GM12874 (cell line): ENCODE results near the gene PCBP3.

Experiments
- TF ChIP-seq, protein P1 (sequence below): IDR thresholded peaks from 2 replicates; pipeline ENCODE4 v1.5.1; 2011; ENCODE audit warnings: low read depth, mild to moderate bottlenecking, control low read depth, low read length, moderate library complexity; ENCODE audit not compliant: insufficient read depth

Gene PCBP3

GRCh38 chr21:45931397-45931969, 288.0 kb downstream of the PCBP3 start:
- TF ChIP-seq, protein P1, sequence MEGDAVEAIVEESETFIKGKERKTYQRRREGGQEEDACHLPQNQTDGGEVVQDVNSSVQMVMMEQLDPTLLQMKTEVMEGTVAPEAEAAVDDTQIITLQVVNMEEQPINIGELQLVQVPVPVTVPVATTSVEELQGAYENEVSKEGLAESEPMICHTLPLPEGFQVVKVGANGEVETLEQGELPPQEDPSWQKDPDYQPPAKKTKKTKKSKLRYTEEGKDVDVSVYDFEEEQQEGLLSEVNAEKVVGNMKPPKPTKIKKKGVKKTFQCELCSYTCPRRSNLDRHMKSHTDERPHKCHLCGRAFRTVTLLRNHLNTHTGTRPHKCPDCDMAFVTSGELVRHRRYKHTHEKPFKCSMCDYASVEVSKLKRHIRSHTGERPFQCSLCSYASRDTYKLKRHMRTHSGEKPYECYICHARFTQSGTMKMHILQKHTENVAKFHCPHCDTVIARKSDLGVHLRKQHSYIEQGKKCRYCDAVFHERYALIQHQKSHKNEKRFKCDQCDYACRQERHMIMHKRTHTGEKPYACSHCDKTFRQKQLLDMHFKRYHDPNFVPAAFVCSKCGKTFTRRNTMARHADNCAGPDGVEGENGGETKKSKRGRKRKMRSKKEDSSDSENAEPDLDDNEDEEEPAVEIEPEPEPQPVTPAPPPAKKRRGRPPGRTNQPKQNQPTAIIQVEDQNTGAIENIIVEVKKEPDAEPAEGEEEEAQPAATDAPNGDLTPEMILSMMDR = no peak

GRCh38 chr21:45932922-45933502, 289.5 kb downstream of the PCBP3 start:
- TF ChIP-seq, protein P1 = no peak

DNA sequence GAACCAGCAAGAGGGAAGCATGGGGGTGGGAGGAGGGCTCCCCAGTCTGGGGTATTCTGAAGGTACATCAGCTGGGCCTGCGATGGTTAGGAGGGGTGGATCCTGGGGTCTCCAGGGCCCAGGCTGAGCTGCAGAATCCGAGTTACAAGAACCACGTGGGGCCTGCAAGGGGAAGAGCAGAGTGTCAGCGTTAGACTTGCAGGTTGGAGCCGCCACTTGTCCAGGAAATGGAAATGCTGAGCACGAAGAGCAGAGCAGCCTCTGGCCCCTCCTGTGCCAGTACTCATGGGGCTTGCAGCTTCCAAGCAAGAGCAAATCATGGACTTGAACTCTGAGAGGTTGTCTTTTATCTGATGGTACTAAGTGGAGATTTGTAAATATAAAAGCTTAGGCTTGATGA, 290.6 kb downstream of the PCBP3 start:
- TF ChIP-seq, protein P1 = no peak

DNA sequence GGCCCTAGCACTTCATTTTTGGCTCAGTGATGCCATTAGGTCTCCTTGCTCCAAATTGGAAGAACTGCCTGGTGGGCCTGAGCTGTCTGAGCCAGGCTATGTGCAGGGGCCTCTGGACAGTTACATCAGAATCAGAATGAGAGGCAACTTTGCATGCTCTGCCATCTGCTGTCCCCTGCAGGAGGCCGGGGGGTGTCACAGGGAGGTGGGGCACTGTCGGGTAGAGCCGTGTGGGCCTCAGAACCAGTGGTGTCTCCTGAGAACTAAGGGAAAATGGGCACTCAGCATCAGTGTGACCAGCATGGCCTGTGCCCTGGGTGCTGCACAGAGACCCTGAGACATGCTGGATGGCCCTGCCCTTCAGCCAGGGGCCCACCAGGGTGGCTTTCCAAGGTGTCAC, 291.0 kb downstream of the PCBP3 start:
- TF ChIP-seq, protein P1 = no peak

GRCh38 chr21:45935628-45936027, 292.1 kb downstream of the PCBP3 start:
- TF ChIP-seq, protein P1 = no peak

DNA sequence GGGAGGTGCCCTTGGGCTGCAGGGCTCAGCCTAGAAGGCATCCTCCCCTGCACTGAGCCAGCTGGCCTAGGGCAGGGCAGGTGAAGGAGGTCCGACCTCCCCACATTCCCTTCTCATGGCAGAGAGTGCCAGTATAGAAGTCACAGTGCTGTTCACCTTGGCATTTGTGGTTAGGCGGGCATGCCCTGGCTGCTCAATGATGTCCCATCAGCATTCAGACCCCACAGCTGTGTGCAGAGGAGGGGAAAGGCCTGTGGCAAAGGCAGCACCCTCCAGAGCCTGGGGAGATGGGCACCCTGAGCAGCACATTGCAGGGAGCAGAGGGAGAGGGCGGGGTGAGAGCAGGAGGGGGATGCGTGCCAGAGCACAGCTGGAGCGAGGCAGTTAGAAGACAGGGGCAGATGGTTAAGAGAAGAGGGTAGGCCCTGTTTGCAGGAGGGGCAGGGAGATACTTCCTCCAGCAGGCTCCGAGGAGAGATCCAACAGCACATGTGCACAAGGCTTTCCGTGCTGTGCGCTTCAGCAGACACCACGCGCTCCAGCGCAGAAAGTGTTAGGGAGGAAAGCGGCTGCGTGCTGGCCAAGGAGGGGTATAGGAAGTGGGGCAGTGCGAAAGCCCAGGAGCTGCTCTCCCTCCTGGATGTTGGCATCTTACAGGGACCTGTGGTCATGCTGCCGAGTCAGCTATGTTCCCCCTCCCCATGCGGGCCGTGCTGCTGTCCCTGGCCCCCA, 294.4 kb downstream of the PCBP3 start:
- TF ChIP-seq, protein P1 = no peak

- TF ChIP-seq, protein P1 = no peak
Observed at GRCh38 chr21:45938453-45938755, 294.9 kb downstream of the PCBP3 start.
